ENCODE data around the gene RNF14.

The RNF14 gene

DNA sequence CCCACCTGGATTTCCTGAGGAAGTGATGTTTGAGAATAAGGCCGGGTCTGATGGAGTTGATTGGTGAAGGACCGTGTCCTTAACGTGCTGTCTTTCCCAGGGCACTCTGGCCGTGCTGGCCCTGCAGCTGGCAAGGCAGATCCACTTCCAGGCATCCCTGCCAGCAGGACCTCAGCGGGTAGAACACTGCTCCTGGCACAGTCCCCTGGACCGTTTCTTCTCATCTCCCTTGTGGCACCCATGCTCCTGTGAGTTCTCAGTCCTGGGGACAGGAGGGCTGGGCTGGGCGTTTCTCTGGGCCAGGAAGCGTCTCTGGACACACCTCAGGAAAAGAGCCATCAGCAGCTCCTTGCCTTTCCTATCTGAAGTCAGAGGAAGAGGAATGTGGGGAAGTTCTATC lies 40.9 kb upstream of the RNF14 start:
- DNase-seq (ENCODE audit: low read depth): no peak
- no peak overlapping the region for H3K4me3 ChIP-seq (ENCODE audit: low read length)
- TF ChIP-seq, protein P1, sequence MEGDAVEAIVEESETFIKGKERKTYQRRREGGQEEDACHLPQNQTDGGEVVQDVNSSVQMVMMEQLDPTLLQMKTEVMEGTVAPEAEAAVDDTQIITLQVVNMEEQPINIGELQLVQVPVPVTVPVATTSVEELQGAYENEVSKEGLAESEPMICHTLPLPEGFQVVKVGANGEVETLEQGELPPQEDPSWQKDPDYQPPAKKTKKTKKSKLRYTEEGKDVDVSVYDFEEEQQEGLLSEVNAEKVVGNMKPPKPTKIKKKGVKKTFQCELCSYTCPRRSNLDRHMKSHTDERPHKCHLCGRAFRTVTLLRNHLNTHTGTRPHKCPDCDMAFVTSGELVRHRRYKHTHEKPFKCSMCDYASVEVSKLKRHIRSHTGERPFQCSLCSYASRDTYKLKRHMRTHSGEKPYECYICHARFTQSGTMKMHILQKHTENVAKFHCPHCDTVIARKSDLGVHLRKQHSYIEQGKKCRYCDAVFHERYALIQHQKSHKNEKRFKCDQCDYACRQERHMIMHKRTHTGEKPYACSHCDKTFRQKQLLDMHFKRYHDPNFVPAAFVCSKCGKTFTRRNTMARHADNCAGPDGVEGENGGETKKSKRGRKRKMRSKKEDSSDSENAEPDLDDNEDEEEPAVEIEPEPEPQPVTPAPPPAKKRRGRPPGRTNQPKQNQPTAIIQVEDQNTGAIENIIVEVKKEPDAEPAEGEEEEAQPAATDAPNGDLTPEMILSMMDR (conservative IDR thresholded peaks at IDR 0.05; ENCODE audit: low read depth, low read length): no peak

DNA sequence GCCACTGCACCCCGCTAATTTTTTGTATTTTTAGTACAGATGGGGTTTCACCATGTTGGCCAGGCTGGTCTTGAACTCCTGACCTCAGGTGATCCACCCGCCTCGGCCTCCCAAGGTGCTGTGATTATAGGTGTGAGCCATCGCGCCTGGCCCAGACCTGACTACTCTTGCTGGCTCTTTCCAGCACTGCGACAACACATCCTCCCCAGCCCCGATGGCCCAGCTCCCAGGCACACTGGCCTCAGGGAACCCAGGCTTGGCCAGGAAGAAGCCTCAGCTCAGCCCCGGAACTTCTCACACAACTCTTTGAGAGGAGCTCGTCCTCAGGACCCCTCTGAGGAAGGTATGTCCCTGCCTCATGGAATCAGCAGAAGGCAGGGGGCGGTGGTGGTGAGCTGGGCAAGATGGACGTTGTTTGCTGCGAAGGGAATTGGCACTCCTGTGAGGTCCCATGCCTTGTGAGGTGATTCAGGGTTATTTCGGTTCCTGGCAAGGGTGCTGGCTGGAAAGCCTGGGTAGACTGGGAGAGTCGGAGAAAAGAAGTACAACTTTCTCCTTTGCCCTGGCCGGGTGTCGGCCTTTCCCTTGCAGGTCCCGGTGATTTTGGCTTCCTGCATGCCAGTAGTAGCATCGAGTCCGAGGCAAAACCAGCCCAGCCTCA lies 39.4 kb upstream of the RNF14 start:
- TF ChIP-seq, protein P1 (conservative IDR thresholded peaks at IDR 0.05; ENCODE audit: low read depth, low read length): no peak
- no peak for DNase-seq (ENCODE audit: low read depth)
- no peak overlapping the region for H3K4me3 ChIP-seq (ENCODE audit: low read length)

DNA sequence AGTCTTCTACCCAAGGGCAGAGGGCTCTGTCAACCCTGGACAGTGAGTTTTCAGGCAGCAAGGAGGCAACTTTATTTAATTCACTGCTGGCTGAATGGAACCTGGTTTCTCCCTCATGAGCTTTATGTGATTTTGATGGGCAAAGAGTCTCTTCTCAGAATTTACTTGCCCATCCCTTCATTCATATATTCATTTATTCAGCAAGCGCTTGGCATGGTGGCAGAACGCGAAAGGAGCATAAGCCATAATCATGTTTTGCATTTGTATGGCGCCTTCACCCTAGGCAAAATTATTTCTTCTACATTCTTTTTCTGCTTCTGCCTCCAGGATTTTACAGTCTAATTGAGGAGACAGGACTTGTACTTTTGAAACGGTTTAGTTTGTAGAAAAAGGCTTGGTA lies 37.2 kb upstream of the RNF14 start:
- TF ChIP-seq, protein P1 (conservative IDR thresholded peaks at IDR 0.05; ENCODE audit: low read depth, low read length): no peak
- H3K4me3 ChIP-seq (ENCODE audit: low read length): no peak overlapping the region
- DNase-seq (ENCODE audit: low read depth): no peak

DNA sequence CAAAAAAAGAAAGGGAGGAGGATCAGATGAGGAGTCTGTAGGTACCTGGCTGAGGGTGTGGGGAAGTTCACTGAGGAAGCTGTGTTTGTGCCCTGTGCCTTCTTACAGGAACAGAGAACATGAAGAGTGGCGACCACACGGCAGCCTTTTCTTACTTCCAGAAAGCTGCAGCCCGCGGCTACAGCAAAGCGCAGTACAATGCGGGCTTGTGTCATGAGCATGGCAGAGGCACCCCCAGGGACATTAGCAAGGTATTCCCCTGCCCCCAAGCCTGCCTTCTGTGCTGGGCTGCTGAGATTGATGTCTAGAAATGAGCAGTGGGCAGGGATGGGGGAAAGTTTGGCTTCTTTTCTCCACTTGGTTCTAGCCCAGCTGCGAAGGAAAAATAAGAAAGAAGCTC lies 35.8 kb upstream of the RNF14 start:
- H3K4me3 ChIP-seq (ENCODE audit: low read length): no peak overlapping the region
- TF ChIP-seq, protein P1 (conservative IDR thresholded peaks at IDR 0.05; ENCODE audit: low read depth, low read length): no peak
- DNase-seq (ENCODE audit: low read depth): no peak

DNA sequence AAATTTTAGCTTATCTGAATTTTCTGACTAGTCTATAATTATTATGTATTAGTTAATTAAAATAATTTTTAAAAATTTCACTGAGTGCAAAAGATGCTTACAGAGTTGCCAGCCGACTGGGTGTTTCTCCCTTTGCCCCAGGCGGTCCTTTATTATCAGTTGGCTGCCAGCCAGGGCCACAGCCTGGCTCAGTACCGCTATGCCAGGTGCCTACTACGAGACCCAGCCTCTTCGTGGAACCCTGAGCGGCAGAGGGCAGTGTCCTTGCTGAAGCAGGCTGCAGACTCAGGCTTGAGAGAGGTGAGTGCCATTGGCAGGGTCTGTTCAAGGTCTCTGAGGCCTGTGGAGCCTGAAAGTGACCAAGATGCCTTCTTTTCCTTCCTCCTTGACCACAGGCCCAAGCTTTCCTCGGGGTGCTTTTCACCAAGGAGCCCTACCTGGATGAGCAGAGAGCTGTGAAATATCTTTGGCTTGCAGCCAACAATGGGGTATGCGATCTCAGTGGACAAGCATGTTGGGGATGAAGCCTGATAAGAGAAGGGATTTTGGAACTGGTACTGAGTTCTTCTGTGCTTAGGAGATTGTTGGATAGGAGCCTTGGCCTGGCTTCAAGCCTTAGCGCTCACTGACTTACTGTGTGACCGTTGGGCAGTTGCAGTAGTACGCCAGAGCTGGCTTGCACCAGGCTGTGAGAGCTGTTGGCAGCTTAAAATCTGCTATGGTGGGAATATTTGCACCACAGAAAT lies 34.6 kb upstream of the RNF14 start:
- H3K4me3 ChIP-seq (ENCODE audit: low read length): no peak overlapping the region
- no peak for DNase-seq (ENCODE audit: low read depth)
- TF ChIP-seq, protein P1 (conservative IDR thresholded peaks at IDR 0.05; ENCODE audit: low read depth, low read length): no peak

DNA sequence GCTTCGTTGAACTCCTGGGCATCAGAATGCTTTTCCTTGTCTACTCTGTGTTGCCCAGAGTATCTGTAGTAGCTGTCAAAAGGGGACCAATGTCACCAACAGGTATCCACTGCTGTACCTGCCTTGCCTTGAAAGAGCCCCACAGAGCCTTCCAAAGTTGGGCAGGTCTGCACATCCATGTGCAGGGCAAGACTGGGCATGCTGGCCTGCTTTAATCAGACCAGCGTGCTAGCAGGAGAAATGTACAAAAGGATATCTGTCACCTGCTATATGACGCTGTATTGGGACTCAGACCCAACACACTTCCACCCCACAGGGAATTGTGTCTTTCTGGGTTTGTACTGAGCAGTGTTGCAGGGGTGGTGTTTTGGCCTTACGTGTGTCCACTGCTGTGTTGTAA lies 33.4 kb upstream of the RNF14 start:
- TF ChIP-seq, protein P1 (conservative IDR thresholded peaks at IDR 0.05; ENCODE audit: low read depth, low read length): no peak
- no peak overlapping the region for H3K4me3 ChIP-seq (ENCODE audit: low read length)
- DNase-seq (ENCODE audit: low read depth): no peak
